NCI-H1417 (cell line): ENCODE data around the gene BCL2A1.

ENCODE experiments used
- DNase-seq, 3 experiments: peaks; one replicate each; lab custom pipeline; 2025; lab: John Stamatoyannopoulos, UW

BCL2A1 gene

DNA sequence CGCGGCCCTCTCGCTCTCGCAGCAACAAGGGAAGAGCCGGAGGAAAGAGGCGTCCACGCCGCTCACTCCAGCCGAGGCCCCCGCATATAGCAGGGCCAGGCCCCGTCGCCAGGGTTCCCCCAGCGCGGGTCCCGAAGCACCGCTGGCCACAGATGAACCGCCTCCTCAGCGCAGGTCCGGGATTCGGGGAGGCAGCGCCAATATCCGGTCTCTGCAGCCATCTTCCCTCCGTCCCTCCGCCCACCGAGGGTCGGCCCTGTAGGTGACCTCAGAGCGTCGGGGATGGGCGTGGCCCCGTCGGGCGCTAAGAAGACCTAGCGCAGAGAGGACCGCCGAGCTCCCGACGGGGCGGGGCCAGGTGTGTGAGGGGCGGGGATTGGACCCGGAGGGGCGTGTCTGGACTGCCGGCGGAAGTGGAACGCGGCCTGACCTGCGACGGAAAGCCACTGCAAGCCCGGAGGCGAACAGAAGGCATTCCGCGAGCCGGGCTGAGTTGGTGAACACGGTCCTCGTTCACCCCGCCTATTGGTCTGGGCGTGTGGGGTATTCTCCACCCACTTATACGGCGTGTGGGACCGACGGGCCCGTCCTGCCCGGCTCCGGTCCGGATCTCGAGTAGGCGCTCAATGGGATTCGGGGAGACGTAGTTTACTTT lies 47.4 kb downstream of the BCL2A1 start:
- peak; percentile 94 to 99 (median 99) for DNase-seq

GRCh38 chr15:79923079-79923514 lies 47.9 kb downstream of the BCL2A1 start:
- DNase-seq: peak; percentile 43 to 92 (median 92)

- DNase-seq: no peak
Measured at GRCh38 chr15:79922512-79923078, 48.4 kb downstream of the BCL2A1 start.

GRCh38 chr15:79919749-79920511 lies 51.1 kb downstream of the BCL2A1 start:
- no peak for DNase-seq

DNA sequence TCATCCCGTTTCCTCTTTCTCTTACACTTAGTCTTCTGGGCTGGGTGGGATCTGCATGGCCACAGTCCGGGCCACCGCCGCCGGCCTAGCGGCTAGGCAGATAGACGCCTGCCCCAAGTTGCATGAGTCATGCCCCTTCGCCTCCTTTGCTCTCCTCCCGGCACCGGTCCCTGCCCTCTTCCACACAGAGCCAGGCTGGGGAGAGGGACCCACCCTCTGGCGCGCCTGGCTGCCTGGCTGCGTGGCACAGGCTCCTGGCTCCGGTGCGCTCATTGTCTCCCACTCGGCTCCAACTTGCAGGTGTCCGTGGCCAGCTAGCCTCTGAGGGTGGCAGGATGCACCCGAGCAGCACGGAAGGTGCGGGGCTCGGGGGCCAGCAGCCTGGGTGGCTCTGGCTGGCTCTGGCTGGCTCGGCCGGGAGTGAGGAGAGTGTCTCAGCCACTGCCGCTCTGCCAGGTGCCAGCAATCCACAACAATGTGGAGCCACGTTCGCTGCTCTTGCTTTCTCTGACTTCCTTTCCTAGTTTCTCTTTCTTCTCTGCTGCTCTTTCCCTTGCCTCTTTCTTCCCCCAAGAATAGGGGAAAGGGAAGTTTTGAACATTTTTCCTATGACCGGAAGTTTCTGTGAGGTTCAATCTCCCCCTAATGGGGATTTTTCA lies 51.8 kb downstream of the BCL2A1 start:
- no peak for DNase-seq

DNA sequence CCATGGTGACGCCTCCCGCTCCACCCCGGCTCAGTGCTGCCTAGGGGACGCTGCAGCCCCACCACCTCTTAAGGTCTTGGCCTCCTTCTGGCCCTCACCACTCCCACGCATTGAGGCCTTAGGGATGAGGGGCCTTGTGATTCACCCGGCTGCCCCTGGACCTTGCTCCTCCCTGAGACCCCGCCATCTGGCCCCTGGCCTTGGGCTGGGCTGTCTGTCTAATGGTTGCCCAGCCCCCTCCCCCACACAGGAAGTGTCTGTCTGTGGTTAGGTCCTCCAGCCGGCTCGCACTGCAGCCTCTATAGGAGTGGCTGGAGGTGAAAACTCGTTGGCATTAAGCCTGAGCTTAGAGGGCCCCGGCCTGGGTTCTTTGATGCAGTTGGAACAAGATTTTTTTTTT lies 52.7 kb downstream of the BCL2A1 start:
- no peak for DNase-seq

DNA sequence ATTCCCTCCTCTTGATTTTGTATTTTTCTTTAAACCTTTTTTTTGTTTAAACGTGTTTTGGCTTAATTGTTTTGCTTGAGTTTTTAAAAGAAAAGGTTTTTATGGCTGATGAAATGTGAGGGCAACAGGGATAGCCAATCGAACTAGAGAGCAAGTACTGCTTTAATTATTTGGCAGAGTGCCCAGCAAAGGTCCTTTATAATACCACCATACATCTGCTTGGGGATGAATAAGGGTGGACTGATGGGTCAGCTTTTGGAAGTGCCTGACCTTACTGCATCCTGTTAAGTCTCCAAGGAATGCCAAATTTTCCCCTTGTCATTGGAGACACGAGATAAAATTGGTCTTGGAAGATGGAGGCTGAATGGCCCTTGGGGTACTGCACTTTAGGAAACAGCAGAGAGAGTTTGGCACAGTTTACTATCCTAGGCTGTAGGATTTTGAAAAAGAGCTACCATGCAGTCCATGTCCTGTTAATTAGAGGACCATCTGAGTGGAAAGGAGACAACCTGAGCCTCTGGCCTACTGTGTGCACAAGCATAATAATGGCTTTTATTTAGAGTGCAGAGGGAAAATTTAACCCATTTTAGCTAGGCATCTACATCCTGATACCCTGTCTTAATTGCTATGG lies 54.4 kb downstream of the BCL2A1 start:
- DNase-seq: peak in 1 of 3 experiments; percentile 16

GRCh38 chr15:79915776-79916501 lies 55.1 kb downstream of the BCL2A1 start:
- DNase-seq: peak in 1 of 3 experiments; percentile 16

DNA sequence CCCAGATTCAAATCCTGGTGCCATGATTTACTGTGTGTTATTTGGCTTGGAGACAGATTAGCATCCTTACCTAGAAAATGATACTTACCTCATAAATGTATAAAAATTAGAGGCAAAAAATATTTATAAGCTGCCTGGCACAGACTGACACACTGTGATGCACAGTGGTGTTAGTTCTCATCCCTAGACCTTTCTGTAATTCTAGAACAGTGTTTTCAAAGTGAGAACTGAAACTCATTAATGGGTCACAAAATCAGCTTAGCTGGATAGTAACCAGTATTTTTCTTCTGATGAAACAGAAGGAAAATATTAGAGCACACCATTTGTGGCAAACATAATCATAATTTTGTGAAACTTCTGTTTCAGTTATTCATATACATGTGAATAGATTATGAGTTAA lies 56.3 kb downstream of the BCL2A1 start:
- DNase-seq: no peak
